GM18517 (cell line): ENCODE measurements around the gene DRD2.
"Not testable (repeated sequence)": the region's sequence is repeated elsewhere in the genome, so short reads cannot be mapped to it uniquely, and the experiment has no call there.

Experiments used
- ATAC-seq: cut with Tn5 transposase; IDR thresholded peaks from one replicate; pipeline ENCODE4 v1.9.1; 2021; ENCODE audit warnings: mild to moderate bottlenecking, moderate library complexity; ENCODE audit not compliant: unreplicated experiment

Gene DRD2

GRCh38 chr11:113475160-113475761 lies at the start of gene DRD2:
Gene DRD2, minus strand, starts transcription at chr11:113475398. Its CDS starts 50,747 bp downstream, at chr11:113424651.
- ATAC-seq: no peak

- not testable (repeated sequence) for ATAC-seq
Observed at GRCh38 chr11:113523906-113524305, 48.7 kb upstream of the DRD2 start.

- ATAC-seq: no peak
Observed at GRCh38 chr11:113521737-113522517, 46.7 kb upstream of the DRD2 start.

GRCh38 chr11:113519989-113520613 lies 44.9 kb upstream of the DRD2 start:
- ATAC-seq: no peak

- ATAC-seq: no peak
Observed at GRCh38 chr11:113518716-113519495, 43.7 kb upstream of the DRD2 start.

- ATAC-seq: no peak
Observed at GRCh38 chr11:113517361-113517760, 42.2 kb upstream of the DRD2 start.

GRCh38 chr11:113514856-113515255 lies 39.7 kb upstream of the DRD2 start:
- ATAC-seq: no peak

GRCh38 chr11:113507341-113507740 lies 32.1 kb upstream of the DRD2 start:
- no peak for ATAC-seq

GRCh38 chr11:113506893-113507292 lies 31.7 kb upstream of the DRD2 start:
- no peak for ATAC-seq

- ATAC-seq: no peak
Observed at GRCh38 chr11:113506461-113506860, 31.3 kb upstream of the DRD2 start.

GRCh38 chr11:113505541-113506375 lies 30.6 kb upstream of the DRD2 start:
- no peak for ATAC-seq

- no peak for ATAC-seq
Observed at GRCh38 chr11:113505046-113505445, 29.8 kb upstream of the DRD2 start.

GRCh38 chr11:113504586-113504985 lies 29.4 kb upstream of the DRD2 start:
- no peak for ATAC-seq

GRCh38 chr11:113504071-113504470 lies 28.9 kb upstream of the DRD2 start:
- ATAC-seq: no peak

- ATAC-seq: no peak
Observed at GRCh38 chr11:113497066-113497910, 22.1 kb upstream of the DRD2 start.

GRCh38 chr11:113496026-113496651 lies 20.9 kb upstream of the DRD2 start:
- no peak for ATAC-seq

GRCh38 chr11:113494021-113494420 lies 18.8 kb upstream of the DRD2 start:
- no peak for ATAC-seq

- ATAC-seq: no peak
Observed at GRCh38 chr11:113493206-113493605, 18.0 kb upstream of the DRD2 start.

- ATAC-seq: no peak
Observed at GRCh38 chr11:113488931-113489351, 13.7 kb upstream of the DRD2 start.
